ENCODE results near the gene SRGAP3. TPM values are rescaled to one million over a fixed set of nuclear protein-coding genes. Genes with fewer than 3 reads are reported as not detected.

The SRGAP3 gene
- total and polyA plus RNA-seq, 2 experiments from 2014 or later, result 0.89 to 1.7 TPM

DNA sequence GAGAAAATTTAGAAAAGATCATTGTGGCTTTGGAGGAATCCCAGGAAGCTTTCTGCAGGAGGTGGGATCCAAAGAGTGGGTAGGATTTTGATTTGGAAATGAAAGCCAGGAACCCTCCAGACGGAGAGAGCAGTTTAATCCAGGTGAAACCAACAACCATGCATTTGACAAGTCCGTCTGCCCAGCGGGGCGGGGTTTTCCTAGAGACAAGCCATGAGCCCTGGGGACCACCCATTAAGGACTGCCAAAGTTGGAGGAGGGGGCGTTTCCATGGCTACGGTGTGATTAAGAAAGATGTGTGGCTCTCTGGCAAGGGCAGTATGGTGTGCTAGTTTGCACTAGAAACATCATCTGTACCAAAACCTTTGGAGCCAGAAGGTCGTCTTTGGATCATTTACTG, 53.4 kb downstream of the SRGAP3 start:
- Histone ChIP-seq H3K27me3 (replicated peaks; ENCODE audit: insufficient read depth) (peaks cover 20% of the 10 kb centered on the region; the same call in 1 of the 2 replicates), H3K36me3 (ENCODE audit: low read depth) (no peaks in the 10 kb centered on the region), H3K27ac (no peak overlapping the region), H3K4me1 (ENCODE audit: insufficient read depth) (no peaks in the 10 kb centered on the region), H3K4me3 (no peak overlapping the region), H4K20me1 (ENCODE audit: insufficient read depth) (no peaks in the 10 kb centered on the region), H3K4me2 (ENCODE audit: unreplicated experiment) (no peak overlapping the region), H3K9me2 (ENCODE audit: insufficient read depth) (no peaks in the 10 kb centered on the region), H3F3A (ENCODE audit: insufficient read depth) (no peaks in the 10 kb centered on the region; the same call in 1 of the 2 replicates), H3K9me3 (ENCODE audit: low read depth) (no peaks in the 10 kb centered on the region), H2AFZ (no peak overlapping the region), H3K79me2 (ENCODE audit: insufficient read depth) (no peaks in the 10 kb centered on the region), H3K9ac (no peak overlapping the region)
- in situ Hi-C loops (cut with MboI), result no loop called here
- no peak for TF ChIP-seq EZH2 (IDR thresholded peaks at IDR 0.05; ENCODE audit: insufficient read depth, poor library complexity, severe bottlenecking)
- no peak for TF ChIP-seq EZH2phosphoT487 (IDR thresholded peaks at IDR 0.05; ENCODE audit: insufficient read depth, low read depth)
- 63 to 64% methylated on average over 7 of the region's 7 CpGs for WGBS, 2 experiments (ENCODE audit: low coverage in 1 of 2, low lambda C conversion rate in 2 of 2, missing lambda C conversion rate in 2 of 2)
- no peak for DNase-seq

DNA sequence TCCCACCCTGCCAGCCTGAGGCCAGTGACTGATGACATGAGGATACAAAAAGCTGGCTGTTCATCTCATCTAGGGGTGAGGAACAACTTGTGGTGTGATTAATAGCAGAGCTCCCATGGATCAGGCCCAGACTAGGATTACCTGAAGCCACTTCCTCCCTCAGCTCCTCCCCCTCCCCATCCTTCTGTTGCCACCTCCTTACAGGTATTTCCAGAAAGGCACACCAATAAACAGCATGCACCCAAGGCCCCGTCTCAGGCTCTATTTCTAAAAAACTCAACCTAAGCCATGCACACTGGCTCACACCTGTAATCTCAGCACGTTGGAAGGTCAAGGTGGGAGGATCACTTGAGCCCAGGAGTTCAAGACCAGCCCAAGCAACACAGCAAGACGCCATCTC, 54.1 kb downstream of the SRGAP3 start:
- TF ChIP-seq EZH2 (IDR thresholded peaks at IDR 0.05; ENCODE audit: insufficient read depth, poor library complexity, severe bottlenecking), result no peak
- no peak for TF ChIP-seq EZH2phosphoT487 (IDR thresholded peaks at IDR 0.05; ENCODE audit: insufficient read depth, low read depth)
- H3K9me2 ChIP-seq (ENCODE audit: insufficient read depth), result no peaks in the 10 kb centered on the region
- H3K4me1 ChIP-seq (ENCODE audit: insufficient read depth), result no peaks in the 10 kb centered on the region
- no peak overlapping the region for H3K4me3 ChIP-seq
- no peak overlapping the region for H3K27ac ChIP-seq
- no peaks in the 10 kb centered on the region for H3F3A ChIP-seq (ENCODE audit: insufficient read depth)
- DNase-seq, result no peak
- H3K36me3 ChIP-seq (ENCODE audit: low read depth), result no peaks in the 10 kb centered on the region
- in situ Hi-C loops (cut with MboI), result no loop called here
- H3K27me3 ChIP-seq (replicated peaks; ENCODE audit: insufficient read depth), result peaks cover 25% of the 10 kb centered on the region; the same call in 1 of the 2 replicates
- H3K4me2 ChIP-seq (ENCODE audit: unreplicated experiment), result no peak overlapping the region
- H3K79me2 ChIP-seq (ENCODE audit: insufficient read depth), result no peaks in the 10 kb centered on the region
- no peaks in the 10 kb centered on the region for H4K20me1 ChIP-seq (ENCODE audit: insufficient read depth)
- H3K9ac ChIP-seq, result no peak overlapping the region
- no peak overlapping the region for H2AFZ ChIP-seq
- no peaks in the 10 kb centered on the region for H3K9me3 ChIP-seq (ENCODE audit: low read depth)
- 54 to 59% methylated on average over 3 of the region's 3 CpGs for WGBS, 2 experiments (ENCODE audit: low coverage in 1 of 2, low lambda C conversion rate in 2 of 2, missing lambda C conversion rate in 2 of 2)

DNA sequence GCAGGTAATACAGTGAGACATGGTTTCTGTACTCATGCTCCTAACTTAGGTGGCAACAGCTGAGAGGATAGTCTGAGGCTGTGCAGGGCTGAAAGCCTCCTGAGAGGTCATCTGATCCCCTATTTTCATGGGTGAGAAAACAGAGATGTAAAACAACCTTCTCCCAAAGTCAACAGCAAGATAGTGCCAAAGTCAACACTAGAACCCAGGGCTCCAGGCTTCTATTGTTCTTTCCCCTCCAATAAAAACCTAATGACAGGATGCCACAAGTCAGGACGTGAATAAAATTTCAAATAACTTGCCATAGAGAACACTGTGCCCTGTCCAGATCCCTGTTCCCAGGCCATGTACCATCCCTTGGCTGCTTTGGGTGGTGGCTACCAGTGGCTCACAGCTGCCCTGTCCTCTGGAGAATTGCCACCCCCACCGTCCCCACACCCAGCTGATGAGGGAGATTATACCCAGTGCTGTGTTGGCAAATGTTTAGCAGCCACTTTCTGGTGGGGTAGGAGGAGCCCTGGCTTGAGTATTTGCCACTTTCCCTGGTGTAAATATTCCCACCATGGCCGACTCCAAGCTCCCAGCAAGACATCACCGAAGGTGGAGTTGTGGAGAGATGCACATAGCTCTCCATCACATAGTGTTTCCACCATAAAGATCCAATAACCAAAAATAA, 54.8 kb downstream of the SRGAP3 start:
- no peak overlapping the region for H3K4me3 ChIP-seq
- H3K79me2 ChIP-seq (ENCODE audit: insufficient read depth), result no peaks in the 10 kb centered on the region
- no peaks in the 10 kb centered on the region for H3K36me3 ChIP-seq (ENCODE audit: low read depth)
- in situ Hi-C loops (cut with MboI), result no loop called here
- WGBS, 2 experiments (ENCODE audit: low coverage in 1 of 2, low lambda C conversion rate in 2 of 2, missing lambda C conversion rate in 2 of 2), result 24 to 38% methylated on average over 4 of the region's 4 CpGs
- no peaks in the 10 kb centered on the region for H3F3A ChIP-seq (ENCODE audit: insufficient read depth)
- peaks cover 18% of the 10 kb centered on the region; the same call in 1 of the 2 replicates for H3K27me3 ChIP-seq (replicated peaks; ENCODE audit: insufficient read depth)
- no peaks in the 10 kb centered on the region for H3K9me3 ChIP-seq (ENCODE audit: low read depth)
- TF ChIP-seq EZH2 (IDR thresholded peaks at IDR 0.05; ENCODE audit: insufficient read depth, poor library complexity, severe bottlenecking) (no peak), EZH2phosphoT487 (IDR thresholded peaks at IDR 0.05; ENCODE audit: insufficient read depth, low read depth) (no peak)
- H3K4me2 ChIP-seq (ENCODE audit: unreplicated experiment), result no peak overlapping the region
- no peak overlapping the region for H3K9ac ChIP-seq
- no peaks in the 10 kb centered on the region for H4K20me1 ChIP-seq (ENCODE audit: insufficient read depth)
- DNase-seq, result no peak
- no peaks in the 10 kb centered on the region for H3K9me2 ChIP-seq (ENCODE audit: insufficient read depth)
- no peak overlapping the region for H3K27ac ChIP-seq
- no peaks in the 10 kb centered on the region for H3K4me1 ChIP-seq (ENCODE audit: insufficient read depth)
- no peak overlapping the region for H2AFZ ChIP-seq

DNA sequence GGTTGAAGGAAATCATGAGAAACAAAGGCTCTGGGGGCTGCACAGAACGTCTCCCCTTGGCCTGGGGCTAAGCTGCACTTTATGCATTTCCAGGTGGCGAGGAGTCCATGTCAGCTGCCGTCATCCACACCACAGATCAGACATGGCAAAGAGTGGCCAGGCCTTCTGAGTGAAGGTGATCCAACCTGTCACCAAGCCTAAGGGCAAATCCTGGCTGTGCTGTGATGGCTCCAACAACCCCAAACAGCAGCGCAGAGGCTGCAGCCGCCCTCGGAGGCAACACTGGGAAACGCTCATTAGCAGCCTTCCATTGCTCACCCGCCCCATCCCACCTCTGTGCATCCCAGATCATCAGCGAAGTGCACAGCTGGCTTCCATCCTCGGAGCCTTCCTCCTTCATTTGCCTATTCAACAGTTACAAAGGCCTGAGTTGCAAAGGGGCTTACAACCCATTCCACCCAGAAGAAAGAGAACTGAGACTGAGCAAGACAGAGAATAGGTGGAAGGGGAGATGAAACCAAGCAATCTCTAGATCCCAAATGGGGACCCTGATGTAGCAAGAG, 55.7 kb downstream of the SRGAP3 start:
- Histone ChIP-seq H3K27ac (no peak overlapping the region), H3K9me3 (ENCODE audit: low read depth) (no peaks in the 10 kb centered on the region), H3K4me3 (no peak overlapping the region), H3K9me2 (ENCODE audit: insufficient read depth) (no peaks in the 10 kb centered on the region), H3K9ac (no peak overlapping the region), H3K36me3 (ENCODE audit: low read depth) (no peaks in the 10 kb centered on the region), H2AFZ (no peak overlapping the region), H3K27me3 (replicated peaks; ENCODE audit: insufficient read depth) (peaks cover 22% of the 10 kb centered on the region; the same call in 1 of the 2 replicates), H3K4me2 (ENCODE audit: unreplicated experiment) (no peak overlapping the region), H3F3A (ENCODE audit: insufficient read depth) (no peaks in the 10 kb centered on the region), H4K20me1 (ENCODE audit: insufficient read depth) (no peaks in the 10 kb centered on the region), H3K4me1 (ENCODE audit: insufficient read depth) (no peaks in the 10 kb centered on the region), H3K79me2 (ENCODE audit: insufficient read depth) (no peaks in the 10 kb centered on the region)
- DNase-seq, result no peak
- 65 to 68% methylated on average over 10 of the region's 10 CpGs for WGBS, 2 experiments (ENCODE audit: low coverage in 1 of 2, low lambda C conversion rate in 2 of 2, missing lambda C conversion rate in 2 of 2)
- in situ Hi-C loops (cut with MboI), result no loop called here
- TF ChIP-seq EZH2 (IDR thresholded peaks at IDR 0.05; ENCODE audit: insufficient read depth, poor library complexity, severe bottlenecking), result no peak
- no peak for TF ChIP-seq EZH2phosphoT487 (IDR thresholded peaks at IDR 0.05; ENCODE audit: insufficient read depth, low read depth)
